ENCODE measurements around the gene SPOCK1. TPM values are rescaled to one million over a fixed set of nuclear protein-coding genes. Genes with fewer than 3 reads are reported as not detected.

The SPOCK1 gene
- total RNA-seq, 1 donor from 2014 or later, result 81.2 TPM

DNA sequence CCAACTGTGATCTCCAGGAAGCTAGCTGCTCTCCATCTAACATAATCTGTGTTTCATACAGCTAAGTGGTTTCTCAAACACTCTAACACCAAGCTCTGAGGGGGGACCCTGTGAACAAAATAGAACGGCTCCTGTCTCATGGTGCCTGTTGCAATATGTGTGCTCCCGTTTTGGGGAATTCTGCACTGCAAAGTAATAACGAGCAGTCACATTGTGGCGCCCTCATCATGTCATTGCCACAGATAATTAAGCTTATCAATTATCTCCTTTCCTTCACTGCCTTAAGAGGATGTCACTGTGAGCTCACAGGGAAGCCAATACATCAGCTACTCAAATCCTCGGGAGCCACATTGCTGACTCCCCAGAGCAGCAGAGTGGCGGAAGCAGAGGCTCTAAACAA is 416.2 kb downstream of the SPOCK1 start:
- Histone ChIP-seq H3K9me3 (no peaks in the 10 kb centered on the region), H3K27ac (no peak overlapping the region), H3K4me1 (no peaks in the 10 kb centered on the region), H3K4me3 (no peak overlapping the region), H3K27me3 (no peaks in the 10 kb centered on the region), H3K36me3 (no peaks in the 10 kb centered on the region)
- no peak for DNase-seq (ENCODE audit: low spot score in 2 of 2)
- intact Hi-C loops (cut with DNase I), result no loop called here
- TF ChIP-seq, protein P1, sequence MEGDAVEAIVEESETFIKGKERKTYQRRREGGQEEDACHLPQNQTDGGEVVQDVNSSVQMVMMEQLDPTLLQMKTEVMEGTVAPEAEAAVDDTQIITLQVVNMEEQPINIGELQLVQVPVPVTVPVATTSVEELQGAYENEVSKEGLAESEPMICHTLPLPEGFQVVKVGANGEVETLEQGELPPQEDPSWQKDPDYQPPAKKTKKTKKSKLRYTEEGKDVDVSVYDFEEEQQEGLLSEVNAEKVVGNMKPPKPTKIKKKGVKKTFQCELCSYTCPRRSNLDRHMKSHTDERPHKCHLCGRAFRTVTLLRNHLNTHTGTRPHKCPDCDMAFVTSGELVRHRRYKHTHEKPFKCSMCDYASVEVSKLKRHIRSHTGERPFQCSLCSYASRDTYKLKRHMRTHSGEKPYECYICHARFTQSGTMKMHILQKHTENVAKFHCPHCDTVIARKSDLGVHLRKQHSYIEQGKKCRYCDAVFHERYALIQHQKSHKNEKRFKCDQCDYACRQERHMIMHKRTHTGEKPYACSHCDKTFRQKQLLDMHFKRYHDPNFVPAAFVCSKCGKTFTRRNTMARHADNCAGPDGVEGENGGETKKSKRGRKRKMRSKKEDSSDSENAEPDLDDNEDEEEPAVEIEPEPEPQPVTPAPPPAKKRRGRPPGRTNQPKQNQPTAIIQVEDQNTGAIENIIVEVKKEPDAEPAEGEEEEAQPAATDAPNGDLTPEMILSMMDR (IDR thresholded peaks at IDR 0.05), result no peak

DNA sequence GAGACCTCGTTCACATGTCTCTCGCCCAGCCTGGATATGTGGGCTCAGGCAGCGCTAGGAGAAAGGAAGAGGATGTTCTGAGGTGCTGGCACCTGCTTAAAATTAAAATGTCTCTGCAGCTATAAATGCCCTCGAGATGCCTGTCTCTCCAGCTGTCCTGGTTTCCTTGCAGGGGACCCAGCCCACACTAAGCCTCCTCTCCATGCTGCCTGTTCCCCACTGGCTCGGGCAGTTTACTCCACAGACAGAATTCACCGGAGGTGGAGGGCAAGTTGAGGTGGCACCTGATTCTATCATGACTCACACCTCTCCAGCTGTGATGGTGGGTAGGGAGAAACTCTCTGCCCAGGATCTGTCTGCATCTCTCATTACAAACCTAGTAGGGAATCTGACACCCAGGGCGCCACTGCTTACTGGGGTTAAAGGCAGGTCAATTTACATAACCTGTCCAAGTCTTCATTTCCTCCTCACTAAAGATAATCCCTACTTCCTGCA is 420.9 kb downstream of the SPOCK1 start:
- Histone ChIP-seq H3K4me3 (no peak overlapping the region), H3K4me1 (no peaks in the 10 kb centered on the region), H3K27me3 (no peaks in the 10 kb centered on the region), H3K9me3 (no peaks in the 10 kb centered on the region), H3K27ac (no peak overlapping the region), H3K36me3 (no peaks in the 10 kb centered on the region)
- intact Hi-C loops (cut with DNase I), result loop anchor here (10.0 kb wide), 1 partner anchor 547 kb away; no protein-coding TSS in a partner anchor
- DNase-seq (ENCODE audit: low spot score in 2 of 2), result no peak
- TF ChIP-seq, protein P1 (IDR thresholded peaks at IDR 0.05), result no peak

DNA sequence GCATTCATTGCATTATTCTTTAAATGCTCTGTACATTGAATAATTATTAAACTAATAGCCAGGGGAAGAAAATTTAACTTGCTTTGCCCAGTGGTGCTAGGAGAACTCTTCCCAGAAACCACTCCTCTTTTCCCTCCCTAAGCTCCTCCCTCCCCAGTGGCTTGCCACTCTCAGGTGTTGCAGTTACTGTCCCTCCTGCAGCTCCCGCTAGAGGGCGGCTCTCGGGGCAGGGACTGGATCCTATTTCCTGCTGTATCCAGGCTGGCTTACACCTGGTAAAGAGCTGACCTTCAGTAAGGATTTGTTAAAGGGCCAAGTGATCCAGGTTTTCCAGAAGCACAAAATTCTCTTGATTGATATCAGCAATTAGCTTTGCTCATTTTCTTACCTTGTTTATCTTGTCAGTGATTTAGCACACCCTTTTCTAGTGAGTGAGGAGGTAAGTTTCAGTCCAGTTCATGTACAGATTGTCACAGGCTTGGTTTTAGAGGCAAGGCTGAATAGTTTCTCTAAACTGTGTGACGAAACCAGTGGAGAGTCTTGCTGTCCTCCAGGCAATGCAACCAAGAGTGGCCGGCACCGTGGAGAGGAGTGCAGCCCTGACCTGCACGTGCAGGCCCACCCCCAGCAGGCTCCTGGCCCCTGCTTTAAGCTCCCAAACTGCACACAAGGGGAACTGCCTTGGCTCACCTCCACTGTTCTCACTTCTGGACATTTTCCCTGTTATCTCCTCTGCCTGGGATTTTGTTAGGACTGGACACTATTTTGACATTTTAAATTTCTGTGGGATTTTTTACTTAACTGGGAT is 423.8 kb downstream of the SPOCK1 start:
- Histone ChIP-seq H3K4me3 (no peak overlapping the region), H3K9me3 (no peaks in the 10 kb centered on the region), H3K27me3 (no peaks in the 10 kb centered on the region), H3K36me3 (no peaks in the 10 kb centered on the region), H3K4me1 (peaks cover 3 to 13% of the 10 kb centered on the region in 2 donors), H3K27ac (no peak overlapping the region)
- TF ChIP-seq, protein P1 (IDR thresholded peaks at IDR 0.05), result no peak
- DNase-seq (ENCODE audit: low spot score in 2 of 2), result no peak
- intact Hi-C loops (cut with DNase I), result loop anchor here (10.0 kb wide), 1 partner anchor 549 kb away; no protein-coding TSS in a partner anchor

DNA sequence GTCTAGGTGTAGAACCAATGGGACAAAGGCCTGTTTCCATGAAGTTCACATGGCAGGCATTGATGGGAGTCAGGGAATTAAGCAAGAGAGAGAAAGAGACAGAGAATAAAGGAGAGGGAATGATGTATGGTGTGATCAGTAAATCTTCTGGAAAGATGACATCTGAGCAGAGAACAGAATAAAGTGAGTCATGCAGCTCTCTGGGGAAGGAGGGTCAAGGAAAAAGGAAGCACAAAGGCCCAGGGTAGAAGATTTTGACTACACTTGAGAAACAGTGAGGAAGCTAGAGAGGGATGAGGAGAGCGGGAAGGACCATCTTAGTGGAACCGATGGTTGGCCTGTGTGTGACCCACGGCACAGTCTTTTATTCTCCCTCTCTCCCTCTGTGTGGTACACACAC is 425.9 kb downstream of the SPOCK1 start:
- Histone ChIP-seq H3K4me3 (no peak overlapping the region), H3K9me3 (no peaks in the 10 kb centered on the region), H3K36me3 (no peaks in the 10 kb centered on the region), H3K27ac (peak overlapping the region; percentile 73 to 87), H3K4me1 (peaks cover 3 to 13% of the 10 kb centered on the region in 2 donors), H3K27me3 (no peaks in the 10 kb centered on the region)
- DNase-seq (ENCODE audit: low spot score in 2 of 2), result no peak
- TF ChIP-seq, protein P1 (IDR thresholded peaks at IDR 0.05), result no peak
- intact Hi-C loops (cut with DNase I), result loop anchor here (2.0 to 10.0 kb wide), 4 partner anchors 134 to 552 kb away; partner anchors contain the start of gene SPOCK1

DNA sequence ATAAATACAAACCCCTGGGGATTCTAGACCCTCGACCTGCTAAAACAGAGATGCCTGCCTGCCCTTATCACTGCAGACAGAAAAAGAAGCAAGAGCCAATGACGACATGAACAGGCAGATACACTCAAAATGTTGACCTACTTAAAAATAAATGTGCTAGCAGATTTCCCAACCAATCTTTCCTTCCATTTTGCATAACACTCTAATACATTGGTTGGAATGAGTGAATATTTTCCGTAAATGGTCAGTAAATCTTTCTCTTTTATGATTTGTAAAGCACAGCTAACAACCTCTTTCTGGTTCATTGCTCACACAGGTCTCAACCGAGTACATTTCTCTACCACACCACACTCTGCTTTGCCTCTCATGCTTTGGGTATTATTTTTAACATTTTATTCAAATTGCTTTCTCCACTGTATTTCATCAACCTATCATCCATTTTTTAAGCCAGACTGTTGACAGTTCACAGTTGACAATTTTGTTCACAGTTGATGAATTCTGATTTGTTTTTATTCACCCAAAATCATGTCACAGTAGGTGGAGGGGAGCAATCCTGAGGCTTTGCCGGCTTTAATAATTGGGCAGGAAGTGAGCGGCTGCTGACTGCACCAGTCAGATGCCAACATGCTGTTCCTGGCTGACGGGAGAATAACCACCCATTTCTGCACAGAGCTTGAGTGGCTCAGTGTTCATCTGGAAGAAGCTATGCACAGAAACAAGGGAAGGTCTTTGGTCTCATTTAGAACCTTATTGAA is 426.6 kb downstream of the SPOCK1 start:
- Histone ChIP-seq H3K9me3 (no peaks in the 10 kb centered on the region), H3K4me1 (peaks cover 3 to 13% of the 10 kb centered on the region in 2 donors), H3K36me3 (no peaks in the 10 kb centered on the region), H3K4me3 (no peak overlapping the region), H3K27me3 (no peaks in the 10 kb centered on the region), H3K27ac (peak overlapping the region; percentile 73 to 87)
- no peak for DNase-seq (ENCODE audit: low spot score in 2 of 2)
- intact Hi-C loops (cut with DNase I), result loop anchor here (1.0 to 10.0 kb wide), 6 partner anchors 70 to 552 kb away; partner anchors contain the start of gene SPOCK1
- TF ChIP-seq, protein P1 (IDR thresholded peaks at IDR 0.05), result no peak

All from ascending aorta (tissue), 2 donors.